Measurements from ENCODE around the gene CSTPP1.

CSTPP1 gene

DNA sequence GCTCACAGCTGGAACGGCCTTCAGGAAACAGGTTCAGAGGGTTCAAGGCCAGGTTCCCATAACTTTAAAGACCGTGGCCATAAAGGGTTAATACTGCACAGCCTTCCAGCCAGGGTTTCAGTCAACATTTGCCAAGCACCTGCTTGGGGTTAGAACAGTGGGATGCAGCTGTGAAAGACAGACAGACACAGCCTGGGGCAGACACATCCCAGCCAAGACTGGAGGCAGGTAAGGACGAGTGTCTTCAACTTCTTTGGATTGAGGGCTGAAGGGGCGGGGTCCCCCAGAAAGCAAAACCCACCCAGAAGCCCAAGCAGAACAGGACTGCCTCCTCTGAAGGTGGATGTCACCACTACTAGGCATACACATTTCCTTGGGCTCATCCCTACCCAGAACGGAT is 225.9 kb downstream of the CSTPP1 start:
- H3K27ac Mint-ChIP-seq, result no peak overlapping the region
- no peaks in the 10 kb centered on the region for H3K9me3 Mint-ChIP-seq
- H3K27me3 Mint-ChIP-seq (ENCODE audit: low read depth), result no peaks in the 10 kb centered on the region
- TF ChIP-seq, protein P1, sequence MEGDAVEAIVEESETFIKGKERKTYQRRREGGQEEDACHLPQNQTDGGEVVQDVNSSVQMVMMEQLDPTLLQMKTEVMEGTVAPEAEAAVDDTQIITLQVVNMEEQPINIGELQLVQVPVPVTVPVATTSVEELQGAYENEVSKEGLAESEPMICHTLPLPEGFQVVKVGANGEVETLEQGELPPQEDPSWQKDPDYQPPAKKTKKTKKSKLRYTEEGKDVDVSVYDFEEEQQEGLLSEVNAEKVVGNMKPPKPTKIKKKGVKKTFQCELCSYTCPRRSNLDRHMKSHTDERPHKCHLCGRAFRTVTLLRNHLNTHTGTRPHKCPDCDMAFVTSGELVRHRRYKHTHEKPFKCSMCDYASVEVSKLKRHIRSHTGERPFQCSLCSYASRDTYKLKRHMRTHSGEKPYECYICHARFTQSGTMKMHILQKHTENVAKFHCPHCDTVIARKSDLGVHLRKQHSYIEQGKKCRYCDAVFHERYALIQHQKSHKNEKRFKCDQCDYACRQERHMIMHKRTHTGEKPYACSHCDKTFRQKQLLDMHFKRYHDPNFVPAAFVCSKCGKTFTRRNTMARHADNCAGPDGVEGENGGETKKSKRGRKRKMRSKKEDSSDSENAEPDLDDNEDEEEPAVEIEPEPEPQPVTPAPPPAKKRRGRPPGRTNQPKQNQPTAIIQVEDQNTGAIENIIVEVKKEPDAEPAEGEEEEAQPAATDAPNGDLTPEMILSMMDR (IDR thresholded peaks at IDR 0.05; ENCODE audit: unreplicated experiment in 3 of 3), result no peak
- H3K4me3 Mint-ChIP-seq, result no peak overlapping the region
- peaks cover 38% of the 10 kb centered on the region for H3K36me3 Mint-ChIP-seq (ENCODE audit: low read depth)
- peaks cover 5% of the 10 kb centered on the region for H3K4me1 Mint-ChIP-seq

DNA sequence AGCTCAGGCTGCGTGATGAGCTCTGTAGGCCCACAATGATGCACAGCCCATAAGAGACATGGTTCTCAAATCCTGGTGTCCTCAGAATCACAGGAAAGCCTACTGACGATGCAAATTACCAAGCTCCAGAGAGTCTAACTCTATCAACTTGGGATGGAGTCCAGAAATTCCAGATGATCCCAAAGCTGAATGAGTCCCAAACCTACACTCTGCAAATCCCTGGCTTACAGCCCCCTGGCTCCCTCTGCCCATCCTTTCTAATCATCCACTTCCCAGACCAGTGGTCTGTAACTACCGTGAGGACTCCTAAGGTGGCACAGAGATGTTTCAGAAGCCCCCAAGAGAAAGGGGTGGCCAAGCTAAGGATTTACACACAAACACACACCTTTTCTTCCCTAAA is 226.6 kb downstream of the CSTPP1 start:
- peaks cover 40% of the 10 kb centered on the region for H3K36me3 Mint-ChIP-seq (ENCODE audit: low read depth)
- TF ChIP-seq, protein P1 (IDR thresholded peaks at IDR 0.05; ENCODE audit: unreplicated experiment in 3 of 3), result no peak
- no peaks in the 10 kb centered on the region for H3K27me3 Mint-ChIP-seq (ENCODE audit: low read depth)
- H3K9me3 Mint-ChIP-seq, result no peaks in the 10 kb centered on the region
- H3K4me3 Mint-ChIP-seq, result no peak overlapping the region
- H3K4me1 Mint-ChIP-seq, result peaks cover 5% of the 10 kb centered on the region
- no peak overlapping the region for H3K27ac Mint-ChIP-seq

DNA sequence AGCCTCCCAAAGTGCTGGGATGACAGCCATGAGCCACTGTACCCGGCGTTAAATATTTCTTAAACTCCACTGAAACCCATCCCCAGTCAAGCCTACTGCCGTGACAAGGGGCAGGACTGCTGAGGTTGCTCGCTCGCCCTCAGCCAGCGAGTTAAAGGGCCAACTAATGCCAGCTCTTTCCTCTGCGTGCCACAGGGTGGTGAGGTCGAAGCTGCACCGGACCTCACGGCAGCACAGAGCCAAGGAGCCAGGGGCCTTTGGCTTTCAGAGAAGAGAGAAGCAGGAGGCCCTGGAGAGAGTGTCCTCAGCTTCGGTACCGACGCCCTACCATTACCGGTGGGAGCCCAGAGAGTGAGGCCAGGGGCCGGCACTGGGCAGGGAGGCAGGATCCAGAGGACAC is 227.3 kb downstream of the CSTPP1 start:
- TF ChIP-seq, protein P1 (IDR thresholded peaks at IDR 0.05; ENCODE audit: unreplicated experiment in 3 of 3), result no peak
- Mint-ChIP-seq H3K4me1 (peaks cover 5% of the 10 kb centered on the region), H3K36me3 (ENCODE audit: low read depth) (peaks cover 37% of the 10 kb centered on the region), H3K4me3 (no peak overlapping the region), H3K27ac (no peak overlapping the region), H3K9me3 (no peaks in the 10 kb centered on the region), H3K27me3 (ENCODE audit: low read depth) (no peaks in the 10 kb centered on the region)

DNA sequence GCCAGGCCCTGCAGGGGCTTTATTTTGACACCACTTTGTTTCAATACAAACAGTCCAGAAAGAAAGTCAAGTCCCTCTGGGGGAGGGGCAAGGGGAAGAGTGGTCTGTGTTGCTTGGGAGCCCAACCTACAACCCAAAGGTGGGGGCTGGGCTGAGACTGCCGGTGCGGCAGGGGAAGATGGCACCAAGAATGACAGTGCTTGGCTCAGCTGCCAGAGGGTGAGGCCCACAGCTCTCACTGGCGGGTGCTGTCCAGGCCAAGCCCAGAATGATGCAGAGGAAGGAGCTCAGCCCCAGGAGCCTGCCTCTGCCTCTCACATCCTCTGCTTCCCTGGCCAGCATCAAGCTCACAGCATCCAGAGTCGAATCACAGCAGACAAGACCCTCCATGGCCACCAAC is 227.8 kb downstream of the CSTPP1 start:
- TF ChIP-seq, protein P1 (IDR thresholded peaks at IDR 0.05; ENCODE audit: unreplicated experiment in 3 of 3), result no peak
- Mint-ChIP-seq H3K36me3 (ENCODE audit: low read depth) (peaks cover 32% of the 10 kb centered on the region), H3K9me3 (no peaks in the 10 kb centered on the region), H3K4me3 (no peak overlapping the region), H3K27me3 (ENCODE audit: low read depth) (no peaks in the 10 kb centered on the region), H3K4me1 (peaks cover 5% of the 10 kb centered on the region), H3K27ac (no peak overlapping the region)

DNA sequence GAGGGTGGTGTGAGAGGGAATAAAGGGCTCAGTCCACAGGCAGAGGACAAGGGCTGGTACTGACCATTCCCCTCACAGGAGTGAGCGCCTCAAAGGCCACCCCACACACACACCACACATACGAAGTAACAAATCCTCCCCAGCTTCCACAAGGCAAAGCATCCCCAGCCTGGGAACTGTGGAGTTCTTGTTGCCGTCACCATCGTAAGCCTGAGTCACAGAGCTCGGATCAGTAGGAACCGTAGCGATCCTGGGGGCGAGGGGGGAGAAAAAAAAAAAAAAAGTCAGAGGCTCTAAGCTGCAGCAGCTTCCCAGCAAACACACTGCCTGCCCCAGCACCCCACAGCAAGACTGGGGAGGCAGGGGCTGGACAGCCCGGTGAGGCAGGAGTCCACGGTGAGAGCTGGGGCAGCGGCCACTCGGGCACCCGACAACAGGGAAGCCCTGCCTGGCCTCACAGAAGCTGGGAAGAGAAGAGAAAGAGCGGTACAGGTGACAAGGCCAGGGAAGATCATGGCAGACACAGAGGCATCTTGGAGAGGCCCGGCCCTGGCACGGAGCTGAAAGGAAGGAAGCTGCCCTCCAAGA is 228.8 kb downstream of the CSTPP1 start:
- Mint-ChIP-seq H3K9me3 (no peaks in the 10 kb centered on the region), H3K4me3 (no peak overlapping the region), H3K27ac (no peak overlapping the region), H3K27me3 (ENCODE audit: low read depth) (no peaks in the 10 kb centered on the region), H3K4me1 (peaks cover 5% of the 10 kb centered on the region), H3K36me3 (ENCODE audit: low read depth) (peaks cover 28% of the 10 kb centered on the region)
- TF ChIP-seq, protein P1 (IDR thresholded peaks at IDR 0.05; ENCODE audit: unreplicated experiment in 3 of 3), result no peak

DNA sequence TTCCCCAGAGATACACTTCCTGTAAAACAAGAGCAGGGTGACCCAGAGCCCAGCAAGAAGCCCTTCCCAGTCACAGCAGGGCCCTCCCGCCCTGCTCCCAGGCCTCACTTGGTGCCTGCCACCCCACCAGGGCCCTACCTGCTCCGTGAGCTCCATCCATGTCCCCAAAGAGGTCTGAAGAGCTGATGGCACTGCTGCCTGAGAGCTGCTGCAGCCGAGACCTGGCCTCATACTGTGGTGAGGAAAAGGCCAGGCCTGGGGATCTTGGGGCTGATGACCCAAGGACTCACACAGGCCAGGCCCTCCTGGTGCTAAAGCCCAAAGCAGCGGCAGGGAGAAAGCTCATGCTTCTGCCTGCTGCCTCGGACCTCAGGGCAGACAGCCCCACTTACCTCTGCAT is 229.8 kb downstream of the CSTPP1 start:
- peaks cover 35% of the 10 kb centered on the region for H3K36me3 Mint-ChIP-seq (ENCODE audit: low read depth)
- TF ChIP-seq, protein P1 (IDR thresholded peaks at IDR 0.05; ENCODE audit: unreplicated experiment in 3 of 3), result no peak
- H3K9me3 Mint-ChIP-seq, result no peaks in the 10 kb centered on the region
- no peak overlapping the region for H3K27ac Mint-ChIP-seq
- H3K27me3 Mint-ChIP-seq (ENCODE audit: low read depth), result no peaks in the 10 kb centered on the region
- no peak overlapping the region for H3K4me3 Mint-ChIP-seq
- peaks cover 5% of the 10 kb centered on the region for H3K4me1 Mint-ChIP-seq
